Heart right ventricle (tissue), 16 donors: ENCODE results near the gene ITGB3. TPM values are rescaled to one million over a fixed set of nuclear protein-coding genes. Genes with fewer than 3 reads are reported as not detected.

Source experiments
- ATAC-seq, 8 donors: fragments of 200-7000 bp; cut with Tn5 transposase; one replicate each; pipeline ENCODE4 v1.9.1; 2020; ENCODE audit warnings: mild to moderate bottlenecking in 8 of 8, moderate library complexity in 8 of 8, moderate number of reproducible peaks in 1 of 8
- DNase-seq, 2 donors: peaks; one replicate each; pipeline ENCODE4 v3.0.0-alpha.2; 2020
- H3K27ac ChIP-seq, 10 donors: fragments of 200-600 bp; sonication (generic) in 2 of 10; one replicate each; pipeline versions ENCODE4 v1.5.0 to v1.8.0; 2020 to 2022; ENCODE audit warnings: mild to moderate bottlenecking in 3 of 10
- H3K27me3 ChIP-seq, 7 donors: fragments of 200-600 bp; one replicate each; pipeline ENCODE4 v1.8.0; 2021 to 2022; ENCODE audit warnings: mild to moderate bottlenecking in 2 of 7
- H3K36me3 ChIP-seq, 9 donors: fragments of 200-600 bp; sonication (generic) in 1 of 9; one replicate each; pipeline versions ENCODE4 v1.5.0 to v1.8.0; 2020 to 2022; ENCODE audit warnings: mild to moderate bottlenecking in 2 of 9
- H3K4me1 ChIP-seq, 9 donors: fragments of 200-600 bp; sonication (generic) in 1 of 9; one replicate each; pipeline versions ENCODE4 v1.5.0 to v1.8.0; 2020 to 2022; ENCODE audit warnings: mild to moderate bottlenecking in 4 of 9
- H3K4me3 ChIP-seq, 10 donors: fragments of 200-600 bp; sonication (generic) in 2 of 10; one replicate each; pipeline versions ENCODE4 v1.5.0 to v1.8.0; 2020 to 2022; ENCODE audit warnings: mild to moderate bottlenecking in 7 of 10, moderate library complexity in 2 of 10
- H3K9me3 ChIP-seq, 11 donors: fragments of 200-600 bp in 10 of 11; sonication (generic) in 2 of 11; one replicate each; pipeline versions ENCODE4 v1.5.0 to v1.8.0; 2013 to 2022; ENCODE audit warnings: mild to moderate bottlenecking in 2 of 11, control low read depth in 1 of 11, moderate library complexity in 1 of 11
- CTCF ChIP-seq, 9 donors: fragments of 200-600 bp; sonication (generic) in 2 of 9; IDR thresholded peaks; one replicate each; pipeline versions ENCODE4 v1.5.0 to v1.8.0; 2021 to 2022; ENCODE audit warnings: antibody characterized with exemption in 9 of 9, mild to moderate bottlenecking in 5 of 9, moderate library complexity in 1 of 9
- WGBS, 2 donors: extraction: QIAGEN DNeasy Blood & Tissue Kit; methylation state at CpG; one replicate each; pipeline ENCODE4 v1.1.7; 2013; ENCODE audit warnings: inconsistent platforms in 1 of 2; 5-methylcytosine and 5-hydroxymethylcytosine counted together
- intact Hi-C, 10 donors: fragments of 100-400 bp; cut with DNase I; formaldehyde crosslinking; loops; one replicate each; pipeline versions ENCODE4 v1.11.1 to v1.14.2; 2022
- polyA plus RNA-seq, 2 donors: library from polyadenylated mRNA; stranded (reverse); fragments of 200-250 nt; gene quantifications; one replicate each; pipeline ENCODE4 v1.2.3, GENCODE V29; 2013
- total RNA-seq, 10 donors: library from RNA; stranded (reverse); fragmentation: NEBNext Ultra II Directional in 3 of 10; extraction: Animal tissue kit (Norgen Biotek cat#: 25700) in 3 of 10; gene quantifications; one replicate each; pipeline versions ENCODE4 v1.2.1 to v1.2.4, GENCODE V29; 2021 to 2023
- donor health status: Arrhythmogenic right ventricular cardiomyopathy.
- donor health status: ischemic (EF 13 %, LVEDD 7.1; RV severe dilation, severe dysfunction).
- donor health status: healthy with polysubstance abuse.
- donor health status: DM: no; HTN: yes; CAD: no.
- donor health status: DM: no; HTN: no; CAD: no.
- donor health status: ischemic (EF 25% LVEDD 6.9; RV normal size, moderate dysfunction).
- donor health status: ischemic (EF 25% LVEDD 5.7; RV mildly dilated, moderate dysfunction).
- donor health status: healthy.
- donor health status: DM: yes; HTN: yes; CAD: no.
- donor health status: Ischemic cardiomyopathy.
- donor health status: ischemic (EF 35%, LVEDD 5.7; RV mildly dilated, moderate dysfunction).
- donor health status: nonischemic (EF 11% LVEDD 7.7; RV severe dilation, severe dysfunction).
- donor health status: DM: yes; HTN: yes; CAD: no.
- donor health status: PGD.
- donor health status: ischemic (EF 29% LVEDD 5.4; RV normal size, mild dysfunction).
- donor health status: nonischemic (EF 23%, LVEDD 6.1; RV moderate dilation, normal function).

Gene ITGB3
- total and polyA plus RNA-seq, 12 donors: 1.9 to 18.0 (median 3.2) TPM

- intact Hi-C loops: no loop called here
Observed at GRCh38 chr17:47300718-47301117, 47.1 kb downstream of the ITGB3 start.

GRCh38 chr17:47301161-47301560 lies 47.5 kb downstream of the ITGB3 start:
- WGBS, 2 donors: 91 to 94% methylated on average over 3 of the region's 3 CpGs
- H3K9me3 ChIP-seq: peaks cover 0 to 17% (median 0%) of the 10 kb centered on the region in 11 donors
- H3K27ac ChIP-seq: no peak overlapping the region
- H3K27me3 ChIP-seq: no peaks in the 10 kb centered on the region
- H3K4me3 ChIP-seq: no peak overlapping the region
- intact Hi-C loops: no loop called here
- peaks cover 0 to 16% (median 9%) of the 10 kb centered on the region in 9 donors for H3K4me1 ChIP-seq
- DNase-seq (no peak), ATAC-seq (no peak)
- peaks cover 0 to 53% (median 22%) of the 10 kb centered on the region in 9 donors for H3K36me3 ChIP-seq
- no peak for TF ChIP-seq CTCF (IDR thresholded peaks at IDR 0.05)

More at GRCh38 chr17:47300718-47301117, 47.1 kb downstream of the ITGB3 start:
- Histone ChIP-seq H3K27me3 (no peaks in the 10 kb centered on the region), H3K27ac (no peak overlapping the region), H3K36me3 (peaks cover 0 to 53% (median 22%) of the 10 kb centered on the region in 9 donors), H3K4me3 (no peak overlapping the region), H3K4me1 (peaks cover 0 to 12% (median 5%) of the 10 kb centered on the region in 9 donors), H3K9me3 (peaks cover 0 to 17% (median 0%) of the 10 kb centered on the region in 11 donors)
- no peak for TF ChIP-seq CTCF (IDR thresholded peaks at IDR 0.05)
- no peak for DNase-seq
- 88 to 91% methylated on average over 1 of the region's 1 CpG for WGBS, 2 donors
- ATAC-seq: no peak

- ATAC-seq (no peak), DNase-seq (no peak)
- no peak overlapping the region for H3K4me3 ChIP-seq
- peaks cover 0 to 53% (median 22%) of the 10 kb centered on the region in 9 donors for H3K36me3 ChIP-seq
- WGBS, 2 donors: 90 to 94% methylated on average over 2 of the region's 2 CpGs
- H3K4me1 ChIP-seq: peaks cover 0 to 19% (median 10%) of the 10 kb centered on the region in 9 donors
- no peak for TF ChIP-seq CTCF (IDR thresholded peaks at IDR 0.05)
- H3K27ac ChIP-seq: no peak overlapping the region
- H3K9me3 ChIP-seq: peaks cover 0 to 17% (median 0%) of the 10 kb centered on the region in 11 donors
- intact Hi-C loops: no loop called here
- H3K27me3 ChIP-seq: no peaks in the 10 kb centered on the region
Observed at GRCh38 chr17:47301831-47302230, 48.2 kb downstream of the ITGB3 start.

- H3K36me3 ChIP-seq: peaks cover 0 to 69% (median 22%) of the 10 kb centered on the region in 9 donors
- H3K4me3 ChIP-seq: no peak overlapping the region
- H3K9me3 ChIP-seq: peaks cover 0 to 17% (median 0%) of the 10 kb centered on the region in 11 donors
- WGBS, 2 donors: 95 to 100% methylated on average over 1 of the region's 1 CpG
- no peak overlapping the region for H3K27ac ChIP-seq
- H3K27me3 ChIP-seq: no peaks in the 10 kb centered on the region
- H3K4me1 ChIP-seq: peaks cover 0 to 19% (median 10%) of the 10 kb centered on the region in 9 donors
- DNase-seq: no peak
- TF ChIP-seq CTCF (IDR thresholded peaks at IDR 0.05): no peak
- intact Hi-C loops: no loop called here
- ATAC-seq: no peak
Observed at GRCh38 chr17:47304186-47304585, 50.6 kb downstream of the ITGB3 start.
